DND-41 (cell line): ENCODE results near the gene MOCOS.

Source experiments
- ATAC-seq: fragments of 200-7000 bp; cut with Tn5 transposase; 3 replicates; pipeline ENCODE4 v1.9.1; 2021; ENCODE audit warnings: low read depth; ENCODE audit not compliant: insufficient read depth
- DNase-seq: peaks from one replicate; pipeline ENCODE4 v3.0.0-alpha.2; 2020
- H2AFZ ChIP-seq: 2 replicates; pipeline ENCODE4 v1.6.0; 2012; ENCODE audit warnings: low read depth, low read length
- H3K27ac ChIP-seq: 2 replicates; pipeline ENCODE4 v1.5.1; 2012; ENCODE audit warnings: low read length, inconsistent platforms
- H3K27me3 ChIP-seq: fragments of 200-600 bp; sonication (generic); 2 replicates; pipeline ENCODE4 v1.6.0; 2012; ENCODE audit warnings: low read length, mild to moderate bottlenecking, inconsistent platforms; ENCODE audit not compliant: insufficient read depth, poor library complexity
- H3K36me3 ChIP-seq: 2 replicates; pipeline ENCODE4 v1.5.1; 2012; ENCODE audit warnings: low read length, inconsistent platforms; ENCODE audit not compliant: insufficient read depth
- H3K4me1 ChIP-seq: 2 replicates; pipeline ENCODE4 v1.5.1; 2012; ENCODE audit warnings: mild to moderate bottlenecking, low read length; ENCODE audit not compliant: insufficient read depth
- H3K4me2 ChIP-seq: 2 replicates; pipeline ENCODE4 v1.6.0; 2012; ENCODE audit warnings: mild to moderate bottlenecking, moderate library complexity, low read length, inconsistent platforms; ENCODE audit not compliant: insufficient read depth
- H3K4me3 ChIP-seq, 2 experiments: fragments of 200-600 bp in 1 of 2; shearing (Covaris generic) in 1 of 2; 2 replicates each; pipeline ENCODE4 v1.5.1; 2012 to 2016; ENCODE audit warnings: inconsistent platforms in 2 of 2, low read length in 2 of 2, mild to moderate bottlenecking in 2 of 2, low read depth in 1 of 2, moderate library complexity in 1 of 2
- H3K79me2 ChIP-seq: 2 replicates; pipeline ENCODE4 v1.6.0; 2012; ENCODE audit warnings: low read length, inconsistent platforms; ENCODE audit not compliant: insufficient read depth
- H3K9ac ChIP-seq: 2 replicates; pipeline ENCODE4 v1.6.0; 2012; ENCODE audit warnings: low read depth, mild to moderate bottlenecking, inconsistent platforms, low read length, moderate library complexity
- H3K9me3 ChIP-seq: 2 replicates; pipeline ENCODE4 v1.5.1; 2012; ENCODE audit warnings: low read length, moderate library complexity, mild to moderate bottlenecking, inconsistent platforms; ENCODE audit not compliant: insufficient read depth, severe bottlenecking
- H4K20me1 ChIP-seq: 2 replicates; pipeline ENCODE4 v1.6.0; 2012; ENCODE audit warnings: low read length; ENCODE audit not compliant: insufficient read depth
- CTCF ChIP-seq: IDR thresholded peaks from 2 replicates; pipeline ENCODE4 v1.5.1; 2012; ENCODE audit warnings: borderline replicate concordance, low read length, moderate library complexity, mild to moderate bottlenecking; ENCODE audit not compliant: poor library complexity, severe bottlenecking; ENCODE audit errors: extremely low read depth
- EZH2 ChIP-seq: IDR thresholded peaks from 3 replicates; pipeline ENCODE4 v1.6.1; 2012; ENCODE audit warnings: borderline replicate concordance, low read depth, mild to moderate bottlenecking, moderate library complexity, low read length, inconsistent platforms; ENCODE audit not compliant: severe bottlenecking

MOCOS gene

GRCh38 chr18:36194600-36195315, 7.5 kb downstream of the MOCOS start:
- Histone ChIP-seq H3K36me3 (no peaks in the 10 kb centered on the region), H3K9ac (no peak overlapping the region), H3K27me3 (no peaks in the 10 kb centered on the region), H3K9me3 (no peaks in the 10 kb centered on the region), H3K79me2 (no peaks in the 10 kb centered on the region), H3K4me3 (no peak overlapping the region), H3K27ac (no peak overlapping the region), H2AFZ (no peak overlapping the region), H4K20me1 (no peaks in the 10 kb centered on the region), H3K4me2 (no peak overlapping the region), H3K4me1 (no peaks in the 10 kb centered on the region)
- TF ChIP-seq CTCF (no peak), EZH2 (no peak)
- ATAC-seq: no peak
- DNase-seq: no peak

- Histone ChIP-seq H3K36me3 (no peaks in the 10 kb centered on the region), H3K9me3 (no peaks in the 10 kb centered on the region), H3K27ac (no peak overlapping the region), H3K9ac (no peak overlapping the region), H3K4me1 (no peaks in the 10 kb centered on the region), H3K79me2 (no peaks in the 10 kb centered on the region), H3K4me3 (no peak overlapping the region), H4K20me1 (no peaks in the 10 kb centered on the region), H3K4me2 (no peak overlapping the region), H3K27me3 (no peaks in the 10 kb centered on the region), H2AFZ (no peak overlapping the region)
- no peak for TF ChIP-seq EZH2
- TF ChIP-seq CTCF: no peak
- ATAC-seq (no peak), DNase-seq (no peak)
These were observed 8.3 kb downstream of the MOCOS start for GRCh38 chr18:36195427-36196122.

GRCh38 chr18:36196238-36196995, 9.1 kb downstream of the MOCOS start:
- Histone ChIP-seq H3K27ac (no peak overlapping the region), H3K79me2 (no peaks in the 10 kb centered on the region), H4K20me1 (no peaks in the 10 kb centered on the region), H3K4me2 (no peak overlapping the region), H3K9me3 (no peaks in the 10 kb centered on the region), H3K9ac (no peak overlapping the region), H3K36me3 (no peaks in the 10 kb centered on the region), H2AFZ (no peak overlapping the region), H3K27me3 (no peaks in the 10 kb centered on the region), H3K4me1 (no peaks in the 10 kb centered on the region), H3K4me3 (no peak overlapping the region)
- TF ChIP-seq CTCF (no peak), EZH2 (no peak)
- DNase-seq (no peak), ATAC-seq (no peak)
